GM21423 (cell line): ENCODE measurements around the gene TBCD.
"Not testable (repeated sequence)": the region's sequence is repeated elsewhere in the genome, so short reads cannot be mapped to it uniquely, and the experiment has no call there.

Experiments
- ATAC-seq: cut with Tn5 transposase; IDR thresholded peaks from one replicate; pipeline ENCODE4 v1.9.1; 2021; ENCODE audit warnings: mild to moderate bottlenecking, moderate library complexity; ENCODE audit not compliant: unreplicated experiment

TBCD gene

DNA sequence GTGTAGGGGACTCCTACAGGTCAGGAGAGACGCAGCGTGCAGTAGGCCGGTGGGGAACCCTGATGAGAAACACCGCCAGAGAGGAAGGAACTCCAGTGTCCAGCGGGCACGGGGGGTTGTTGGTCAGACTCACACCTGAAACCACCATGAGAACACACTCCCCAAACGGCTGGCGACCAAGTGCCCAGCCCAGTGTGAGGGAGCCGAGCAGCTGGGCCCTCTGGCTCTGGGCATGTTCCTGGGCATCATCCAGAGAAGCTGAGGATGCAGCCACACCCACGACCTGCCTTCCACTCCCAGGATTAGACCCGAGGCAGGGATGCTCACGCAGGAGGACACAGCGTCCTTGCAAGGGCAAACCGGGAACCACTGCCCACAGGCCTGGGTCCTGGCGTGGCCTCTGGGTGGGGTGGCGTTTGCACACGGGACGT is 196.2 kb downstream of the TBCD start:
- ATAC-seq, result no peak

DNA sequence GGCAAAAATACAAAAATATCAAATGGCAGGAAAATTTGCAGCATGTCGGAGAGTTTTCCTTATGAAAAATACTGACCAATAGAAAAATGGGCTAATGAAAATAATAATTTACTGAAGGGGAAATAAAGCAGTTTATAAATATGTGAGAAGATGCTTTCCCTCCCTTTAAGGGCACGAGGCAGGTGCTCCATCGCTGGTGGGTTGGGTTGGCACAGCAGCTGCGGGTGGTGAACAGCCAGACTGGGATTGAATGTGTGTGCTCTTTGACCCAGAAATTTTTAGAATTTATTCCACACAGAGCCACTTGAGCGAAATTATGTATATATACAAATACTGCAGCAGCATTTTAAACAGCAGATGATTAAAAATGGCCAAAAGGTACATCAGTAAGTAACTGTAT is 197.1 kb downstream of the TBCD start:
- ATAC-seq, result no peak

DNA sequence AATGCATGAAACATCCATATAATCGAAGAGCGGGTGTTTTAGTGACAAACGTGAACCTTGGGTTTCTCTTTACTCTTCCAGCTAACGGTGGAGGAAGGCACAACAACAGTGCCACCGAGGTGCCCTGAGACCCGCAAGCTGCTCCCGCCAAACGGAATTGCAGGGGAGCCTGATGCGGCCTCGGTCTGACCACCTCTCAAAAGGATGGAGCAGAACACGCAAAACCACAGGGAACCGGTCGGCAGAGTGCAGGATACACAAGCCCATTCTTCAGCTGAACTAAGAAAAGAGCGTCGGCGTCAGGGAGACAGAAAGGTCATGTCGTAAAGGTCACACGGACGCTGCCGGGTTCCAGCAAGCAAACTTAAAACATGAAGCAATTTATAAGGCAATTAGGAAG is 197.5 kb downstream of the TBCD start:
- no peak for ATAC-seq

- no peak for ATAC-seq
Observed at GRCh38 chr17:82949984-82950383, 198.1 kb downstream of the TBCD start.

- ATAC-seq, result no peak
Observed at GRCh38 chr17:82950525-82951102, 198.7 kb downstream of the TBCD start.

- ATAC-seq, result no peak
Observed at GRCh38 chr17:82952019-82952418, 200.2 kb downstream of the TBCD start.

GRCh38 chr17:82955106-82955505 is 203.2 kb downstream of the TBCD start:
- ATAC-seq, result not testable (repeated sequence)

DNA sequence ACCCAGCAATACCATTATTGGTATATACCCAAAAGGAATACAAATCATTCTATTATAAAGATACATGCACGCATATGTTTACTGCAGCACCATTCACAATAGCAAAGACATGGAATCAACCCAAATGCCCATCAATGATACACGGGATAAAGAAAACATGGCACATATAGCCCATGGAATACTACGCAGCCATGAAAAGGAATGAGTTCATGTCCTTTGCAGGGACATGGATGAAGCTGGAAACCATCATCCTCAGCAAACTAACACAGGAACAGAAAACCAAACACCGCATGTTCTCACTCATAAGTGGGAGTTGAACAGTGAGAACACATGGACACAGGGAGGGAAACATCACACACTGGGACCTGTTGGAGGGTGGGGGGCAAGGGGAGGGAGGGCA is 203.8 kb downstream of the TBCD start:
- not testable (repeated sequence) for ATAC-seq

DNA sequence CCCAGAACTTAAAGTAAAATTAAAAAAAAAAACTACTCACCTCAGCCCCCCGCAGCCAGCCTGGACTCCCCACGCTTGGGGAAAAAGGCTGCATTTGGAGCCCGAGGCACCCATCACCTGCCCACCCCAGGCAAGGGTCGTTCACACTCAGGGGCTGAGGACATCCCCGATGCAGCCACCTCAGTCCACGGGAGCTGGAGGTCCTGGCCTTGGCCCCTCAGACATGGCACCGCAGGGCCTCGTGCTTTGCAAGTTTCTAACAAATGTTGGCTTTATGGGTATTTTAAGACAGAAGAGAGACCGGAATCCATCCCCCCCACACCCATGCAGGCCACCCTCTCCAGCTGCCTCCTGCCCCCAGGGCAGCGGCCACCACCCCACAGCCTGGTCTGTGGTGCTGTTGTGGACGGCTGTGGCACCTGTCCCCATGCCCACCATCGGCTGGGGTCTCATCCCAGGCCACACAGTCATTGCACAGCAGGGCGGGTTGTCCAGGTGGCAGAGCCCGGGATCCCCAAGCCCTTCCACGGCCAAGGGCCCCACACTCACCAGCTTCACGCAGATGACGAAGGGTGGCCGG is 204.4 kb downstream of the TBCD start:
- ATAC-seq, result no peak

DNA sequence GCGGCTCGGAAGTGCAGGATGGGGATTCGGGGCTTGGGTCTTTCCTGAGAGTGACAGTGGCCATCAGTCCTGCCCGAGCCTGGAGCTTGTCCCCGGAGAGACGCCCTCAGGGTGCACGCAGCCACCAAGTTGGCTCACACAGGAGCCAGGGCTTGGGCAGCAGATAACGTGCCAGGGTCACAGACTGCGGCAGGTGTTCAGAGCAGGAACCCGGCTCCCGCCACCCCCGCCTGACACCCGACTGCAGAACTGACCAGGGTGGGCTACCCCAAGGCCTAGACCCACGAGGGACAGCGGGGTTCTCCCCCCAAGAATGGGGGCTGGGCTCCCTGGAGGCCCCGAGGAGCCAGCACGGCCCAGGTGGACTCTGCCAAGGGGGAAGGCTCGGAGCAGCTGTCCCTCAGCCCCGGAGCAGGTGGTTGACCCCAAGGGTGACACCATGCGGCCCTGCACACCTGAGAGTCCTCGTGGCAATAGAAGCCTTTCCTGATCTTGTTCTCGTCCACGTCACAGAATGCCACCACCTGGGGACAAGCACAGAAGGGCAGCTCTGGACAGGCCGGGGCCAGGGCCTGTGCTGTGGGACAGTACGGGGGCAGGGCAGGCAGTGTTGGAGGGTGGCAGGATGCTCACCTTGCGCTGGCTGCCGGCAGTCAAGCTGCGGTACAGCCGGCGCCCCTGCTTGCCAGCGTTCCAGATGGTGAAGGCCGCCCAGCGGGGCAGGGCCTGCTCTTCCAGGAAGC is 205.0 kb downstream of the TBCD start:
- ATAC-seq, result no peak

DNA sequence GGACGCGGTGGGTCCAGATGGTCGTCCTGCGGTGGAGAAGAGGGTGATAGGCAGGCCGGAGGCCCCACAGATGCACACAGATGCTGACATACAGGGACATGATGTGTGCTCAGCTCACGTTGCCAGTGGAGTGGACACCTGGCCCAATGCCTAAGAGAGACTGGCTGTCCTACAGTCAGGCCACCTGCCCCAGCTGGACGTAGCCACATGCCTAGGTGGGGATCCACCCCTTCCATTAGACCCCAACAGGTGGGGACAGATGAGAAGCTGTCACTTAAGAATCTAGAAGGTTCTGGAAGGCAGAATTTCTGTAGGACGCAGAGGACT is 205.6 kb downstream of the TBCD start:
- no peak for ATAC-seq

- ATAC-seq, result no peak
Observed at GRCh38 chr17:82957961-82958561, 206.2 kb downstream of the TBCD start.

GRCh38 chr17:82959242-82959930 is 207.5 kb downstream of the TBCD start:
- no peak for ATAC-seq

DNA sequence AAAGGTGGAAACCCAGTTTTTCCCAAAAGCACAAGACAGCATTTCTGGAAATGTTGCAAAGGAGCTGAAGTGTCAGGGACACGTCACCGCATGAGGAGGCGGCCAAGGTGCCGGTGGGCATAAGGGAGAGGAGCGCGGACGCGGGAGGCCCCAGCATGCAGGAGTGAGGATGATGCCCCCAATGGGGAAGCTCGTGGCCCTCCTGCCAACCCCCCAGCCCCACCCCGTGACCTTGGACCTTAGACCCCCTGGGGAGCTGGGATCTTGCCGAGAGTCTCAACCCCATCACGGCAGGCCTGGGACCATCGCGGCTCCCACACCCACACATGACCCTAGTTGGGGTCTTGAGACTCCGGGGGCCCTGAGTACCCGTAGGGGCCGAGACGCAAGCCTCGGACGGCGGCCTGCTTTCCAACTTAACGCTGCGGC is 208.1 kb downstream of the TBCD start:
- no peak for ATAC-seq

- no peak for ATAC-seq
Observed at GRCh38 chr17:82960419-82961271, 208.8 kb downstream of the TBCD start.

- ATAC-seq, result no peak
Observed at GRCh38 chr17:82961366-82962162, 209.7 kb downstream of the TBCD start.

- no peak for ATAC-seq
Observed at GRCh38 chr17:82962163-82962720, 210.4 kb downstream of the TBCD start.

GRCh38 chr17:82963104-82963950 is 211.5 kb downstream of the TBCD start:
- ATAC-seq, result no peak
